ENCODE measurements around the gene RALGPS2. TPM values are rescaled to one million over a fixed set of nuclear protein-coding genes. Genes with fewer than 3 reads are reported as not detected.

Gene RALGPS2
- total RNA-seq, 1 experiment from 2014 or later = 19.3 TPM

GRCh38 chr1:178792394-178792793 is 67.3 kb downstream of the RALGPS2 start:
- intact Hi-C loops (cut with micrococcal nuclease) = no loop called here
- BruUV-seq (replicated peaks) = no TSS peak
- CTCF ChIA-PET = no interaction called here

GRCh38 chr1:178796013-178796412 is 71.0 kb downstream of the RALGPS2 start:
- Histone ChIP-seq H3K27me3 (ENCODE audit: low read length) (no peaks in the 10 kb centered on the region), H4K20me1 (ENCODE audit: low read length) (no peaks in the 10 kb centered on the region), H3K4me2 (ENCODE audit: low read length) (no peak overlapping the region), H3K4me3 (ENCODE audit: low read length) (no peak overlapping the region), H3K27ac (ENCODE audit: low read length) (no peak overlapping the region), H3K9ac (ENCODE audit: low read length) (no peak overlapping the region), H3K9me3 (ENCODE audit: low read length) (no peaks in the 10 kb centered on the region), H3K4me1 (ENCODE audit: insufficient read depth, low read length) (no peaks in the 10 kb centered on the region), H3K9me2 (replicated peaks; ENCODE audit: low read length) (no peaks in the 10 kb centered on the region), H3K79me2 (ENCODE audit: low read length) (no peaks in the 10 kb centered on the region), H3K36me3 (ENCODE audit: low read depth, low read length) (0 out of 2 replicates have a peak, but pooled peaks cover 4% of the 10 kb centered on the region), H3F3A (ENCODE audit: low read length, unreplicated experiment) (no peaks in the 10 kb centered on the region), H2AFZ (ENCODE audit: low read length) (no peak overlapping the region)
- ChIA-PET CTCF (no interaction called here), POLR2A (ENCODE audit: unreplicated experiment) (no interaction called here)
- no peak for DNase-seq
- intact Hi-C loops (cut with micrococcal nuclease) = no loop called here
- ATAC-seq = no peak
- no peak for TF ChIP-seq CTCF (conservative IDR thresholded peaks at IDR 0.05; ENCODE audit: low read depth, low read length)
- no peak for TF ChIP-seq EZH2 (IDR thresholded peaks at IDR 0.05; ENCODE audit: low read length, unreplicated experiment)
- no peak for TF ChIP-seq EZH2phosphoT487 (IDR thresholded peaks at IDR 0.05; ENCODE audit: borderline replicate concordance, low read length)
- no TSS peak for BruUV-seq (replicated peaks)

More at GRCh38 chr1:178792394-178792793, 67.3 kb downstream of the RALGPS2 start:
- H3K36me3 ChIP-seq (ENCODE audit: low read depth, low read length) = no peaks in the 10 kb centered on the region
- H3K27me3 ChIP-seq (ENCODE audit: low read length) = no peaks in the 10 kb centered on the region
- H3K79me2 ChIP-seq (ENCODE audit: low read length) = no peaks in the 10 kb centered on the region
- no peak overlapping the region for H3K4me3 ChIP-seq (ENCODE audit: low read length)
- H3F3A ChIP-seq (ENCODE audit: low read length, unreplicated experiment) = no peaks in the 10 kb centered on the region
- no peaks in the 10 kb centered on the region for H3K9me2 ChIP-seq (replicated peaks; ENCODE audit: low read length)
- ATAC-seq = no peak
- no peaks in the 10 kb centered on the region for H4K20me1 ChIP-seq (ENCODE audit: low read length)
- no peak overlapping the region for H3K9ac ChIP-seq (ENCODE audit: low read length)
- no peak overlapping the region for H3K27ac ChIP-seq (ENCODE audit: low read length)
- H3K4me1 ChIP-seq (ENCODE audit: insufficient read depth, low read length) = no peaks in the 10 kb centered on the region
- no peak for DNase-seq
- no peak overlapping the region for H2AFZ ChIP-seq (ENCODE audit: low read length)
- POLR2A ChIA-PET (ENCODE audit: unreplicated experiment) = no interaction called here
- no peak overlapping the region for H3K4me2 ChIP-seq (ENCODE audit: low read length)
- no peaks in the 10 kb centered on the region for H3K9me3 ChIP-seq (ENCODE audit: low read length)
- TF ChIP-seq CTCF (conservative IDR thresholded peaks at IDR 0.05; ENCODE audit: low read depth, low read length) = no peak
- TF ChIP-seq EZH2phosphoT487 (IDR thresholded peaks at IDR 0.05; ENCODE audit: borderline replicate concordance, low read length) = no peak
- TF ChIP-seq EZH2 (IDR thresholded peaks at IDR 0.05; ENCODE audit: low read length, unreplicated experiment) = no peak

- CTCF ChIA-PET = interaction anchor here (0.6 kb wide), 1 partner anchor 194 kb away, joined by 5 read pairs; no protein-coding TSS in a partner anchor
- ATAC-seq (no peak), DNase-seq (no peak)
Measured at GRCh38 chr1:178797590-178797989, 72.5 kb downstream of the RALGPS2 start.

More at GRCh38 chr1:178797590-178797989, 72.5 kb downstream of the RALGPS2 start:
- no peaks in the 10 kb centered on the region for H3K4me1 ChIP-seq (ENCODE audit: insufficient read depth, low read length)
- no TSS peak for BruUV-seq (replicated peaks)
- H3K9ac ChIP-seq (ENCODE audit: low read length) = no peak overlapping the region
- no peaks in the 10 kb centered on the region for H3K79me2 ChIP-seq (ENCODE audit: low read length)
- H3K27me3 ChIP-seq (ENCODE audit: low read length) = no peaks in the 10 kb centered on the region
- H3F3A ChIP-seq (ENCODE audit: low read length, unreplicated experiment) = no peaks in the 10 kb centered on the region
- H2AFZ ChIP-seq (ENCODE audit: low read length) = no peak overlapping the region
- no peak overlapping the region for H3K4me3 ChIP-seq (ENCODE audit: low read length)
- POLR2A ChIA-PET (ENCODE audit: unreplicated experiment) = no interaction called here
- TF ChIP-seq CTCF (conservative IDR thresholded peaks at IDR 0.05; ENCODE audit: low read depth, low read length) = no peak
- TF ChIP-seq EZH2phosphoT487 (IDR thresholded peaks at IDR 0.05; ENCODE audit: borderline replicate concordance, low read length) = no peak
- no peak for TF ChIP-seq EZH2 (IDR thresholded peaks at IDR 0.05; ENCODE audit: low read length, unreplicated experiment)
- H3K9me3 ChIP-seq (ENCODE audit: low read length) = no peaks in the 10 kb centered on the region
- no peak overlapping the region for H3K27ac ChIP-seq (ENCODE audit: low read length)
- intact Hi-C loops (cut with micrococcal nuclease) = no loop called here
- no peak overlapping the region for H3K4me2 ChIP-seq (ENCODE audit: low read length)
- H4K20me1 ChIP-seq (ENCODE audit: low read length) = no peaks in the 10 kb centered on the region
- H3K9me2 ChIP-seq (replicated peaks; ENCODE audit: low read length) = no peaks in the 10 kb centered on the region
- H3K36me3 ChIP-seq (ENCODE audit: low read depth, low read length) = 0 out of 2 replicates have a peak, but pooled peaks cover 4% of the 10 kb centered on the region

Data from PC-3 (cell line).